Endometrial microvascular endothelial cells (primary cell): Measurements from ENCODE around the gene PRM2. TPM values are rescaled to one million over a fixed set of nuclear protein-coding genes. Genes with fewer than 3 reads are reported as not detected.

Source experiments
- in situ Hi-C: cut with HindIII; loops from 2 replicates; pipeline ENCODE4 v1.10.0; 2017; ENCODE audit warnings: low sequenced_read_pairs, low pct_unique_long_range_greater_than_20kb; ENCODE audit errors: inconsistent ontology term
- total RNA-seq: library from RNA; depleted of rRNA; stranded (reverse); fragments of >200 nt; gene quantifications from one replicate; pipeline ENCODE4 v1.2.3, GENCODE V29; 2015; ENCODE audit errors: inconsistent ontology term

PRM2 gene
- total RNA-seq, 1 donor from 2014 or later = not detected

DNA sequence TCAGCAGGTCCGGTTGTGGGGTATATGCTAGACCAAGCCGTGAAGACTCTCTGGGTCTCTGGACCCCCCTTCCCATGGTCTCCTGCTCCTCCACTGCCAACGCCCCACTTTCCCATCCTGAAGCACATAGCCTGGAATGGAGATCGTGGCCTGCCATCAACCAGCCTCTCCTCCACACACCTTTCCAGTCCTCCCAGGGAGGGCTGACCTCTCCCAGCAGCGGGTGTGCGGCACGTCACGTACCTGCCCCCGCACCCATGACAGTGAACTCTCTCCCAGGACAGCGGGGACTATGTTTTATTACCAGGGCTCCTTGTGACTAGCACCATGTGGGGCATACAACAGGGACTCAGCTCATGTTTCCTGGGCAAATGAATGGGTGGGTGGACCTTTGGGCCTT is 4.7 kb downstream of the PRM2 start:
- in situ Hi-C loops = loop anchor here (25.0 kb wide), 1 partner anchor 91 kb away; no protein-coding TSS in a partner anchor

DNA sequence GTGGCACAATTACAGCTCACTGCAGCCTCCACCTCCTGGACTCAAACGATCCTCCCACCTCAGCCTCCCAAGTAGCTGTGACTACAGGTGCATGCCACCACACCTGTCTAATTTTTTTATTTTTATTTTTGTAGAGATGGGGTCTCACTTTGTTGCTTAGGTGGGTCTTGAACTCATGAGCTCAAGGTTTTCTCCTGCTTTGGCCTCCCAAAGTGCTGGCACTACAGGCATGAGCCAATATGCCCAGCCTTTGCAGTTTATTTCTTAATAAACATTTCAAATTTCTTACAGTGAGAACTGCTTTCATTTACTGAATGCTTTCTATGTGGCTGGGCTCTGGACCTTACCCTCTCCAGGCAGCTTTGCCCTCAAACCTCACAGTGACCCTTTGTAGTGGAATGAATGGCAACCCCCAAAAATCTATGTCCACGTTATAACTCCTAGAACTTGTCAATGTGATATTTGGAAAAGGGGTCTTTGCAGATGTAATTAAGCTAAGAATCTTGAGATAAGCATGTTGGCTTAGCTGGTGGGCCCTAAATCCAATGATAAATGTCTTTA is 5.6 kb downstream of the PRM2 start:
- in situ Hi-C loops = loop anchor here (25.0 kb wide), 1 partner anchor 92 kb away; no protein-coding TSS in a partner anchor

DNA sequence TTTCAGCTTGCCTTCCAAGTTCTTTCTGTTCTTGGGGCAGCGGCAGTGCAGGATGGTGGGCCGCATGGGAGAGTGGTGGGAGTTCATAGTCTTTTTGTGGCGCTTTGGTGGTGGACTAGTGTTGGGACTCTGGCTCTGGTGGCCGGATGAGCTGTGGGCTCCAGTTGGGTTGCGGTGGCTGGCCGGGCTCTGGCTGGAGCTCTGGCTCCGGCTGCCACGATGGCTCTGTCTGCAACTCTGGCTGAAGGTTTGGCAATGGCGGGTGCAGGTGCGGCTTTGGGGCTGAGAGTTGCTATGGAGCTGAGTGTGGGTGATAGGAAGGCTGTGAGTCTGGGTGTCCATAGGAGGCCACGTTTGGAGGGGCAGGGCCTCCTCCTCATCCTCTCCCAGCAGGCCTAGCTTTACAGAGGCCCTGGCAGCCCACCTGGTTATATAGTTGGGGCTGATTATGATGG is 7.3 kb downstream of the PRM2 start, which contains the start of gene TNP2:
Gene TNP2, minus strand, starts transcription at position 405 of the 455 bp plus-strand sequence. Its CDS starts 63 bp downstream, at position 342.
- in situ Hi-C loops = loop anchor here (25.0 kb wide), 1 partner anchor 93 kb away; no protein-coding TSS in a partner anchor

DNA sequence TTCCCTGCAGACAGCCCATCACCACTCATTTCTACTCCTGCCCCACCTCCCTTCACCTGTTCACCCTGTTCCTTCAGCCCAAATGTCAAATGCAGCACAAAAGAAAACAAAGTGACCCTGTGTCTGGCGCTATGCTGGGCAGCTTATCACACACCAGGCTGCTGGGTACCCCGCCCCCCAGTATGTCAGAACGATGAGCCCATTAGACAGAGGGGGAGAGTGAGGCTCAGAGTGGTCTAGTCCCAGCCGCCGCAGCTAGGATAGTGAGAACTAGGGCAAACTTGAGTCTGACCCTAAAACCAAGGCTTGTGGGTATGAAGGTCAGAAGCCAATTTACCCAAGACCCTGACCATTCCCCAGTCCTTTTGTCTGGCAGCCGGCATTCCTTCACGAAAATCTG is 11.2 kb downstream of the PRM2 start:
- in situ Hi-C loops = loop anchor here (25.0 kb wide), 1 partner anchor 97 kb away; no protein-coding TSS in a partner anchor

DNA sequence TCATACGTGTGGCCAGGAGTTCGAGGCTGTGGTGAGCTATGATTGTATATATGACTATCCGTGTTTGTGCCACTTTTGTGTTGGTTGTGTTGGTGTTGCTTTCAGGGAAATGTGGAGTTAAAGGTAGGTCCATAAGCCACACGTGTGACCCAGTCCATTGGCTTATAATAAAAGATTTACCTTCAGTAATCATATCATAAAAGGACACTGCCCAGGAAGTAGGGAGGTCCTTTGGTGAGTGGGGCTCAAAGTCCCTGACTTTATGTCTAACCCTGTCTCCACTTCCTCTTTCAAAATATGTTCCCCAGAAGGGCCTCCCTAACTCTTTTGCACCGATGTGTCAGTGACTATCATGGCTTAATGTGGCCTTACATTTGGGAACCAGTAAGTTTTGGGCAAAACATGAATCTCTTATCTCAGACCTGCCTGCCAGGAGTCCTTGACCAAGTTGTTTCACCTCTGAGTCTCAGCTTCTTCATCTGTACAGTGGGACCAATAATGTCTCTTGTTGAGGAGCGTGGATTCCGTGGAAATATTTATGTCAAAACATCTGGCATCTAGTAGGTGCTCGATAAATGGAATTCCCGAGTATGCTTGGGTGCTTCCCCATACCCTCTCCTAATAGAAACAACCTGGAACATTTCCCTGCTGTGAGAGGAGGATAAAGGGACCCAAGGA is 12.0 kb downstream of the PRM2 start:
- in situ Hi-C loops = loop anchor here (25.0 kb wide), 1 partner anchor 98 kb away; no protein-coding TSS in a partner anchor

DNA sequence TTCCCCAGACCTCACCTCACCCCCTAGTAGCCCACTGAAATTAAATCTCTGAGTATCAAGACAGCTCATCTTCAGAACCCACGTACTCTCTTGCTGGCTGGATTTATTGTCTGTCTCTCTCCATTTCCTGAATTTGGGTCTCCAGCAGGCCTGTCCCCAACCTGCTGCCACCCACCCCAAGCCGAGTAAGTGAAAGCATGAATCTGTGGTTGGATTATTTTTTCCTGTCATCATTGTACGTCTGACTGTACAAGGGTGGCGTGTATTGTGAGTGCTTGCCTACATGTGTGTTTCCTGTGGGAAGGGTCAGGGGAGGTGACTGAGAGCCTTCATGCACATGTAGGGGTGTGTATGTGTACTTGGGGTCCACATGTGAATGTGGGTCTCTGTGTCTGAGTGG is 12.5 kb downstream of the PRM2 start:
- in situ Hi-C loops = loop anchor here (25.0 kb wide), 1 partner anchor 99 kb away; no protein-coding TSS in a partner anchor

DNA sequence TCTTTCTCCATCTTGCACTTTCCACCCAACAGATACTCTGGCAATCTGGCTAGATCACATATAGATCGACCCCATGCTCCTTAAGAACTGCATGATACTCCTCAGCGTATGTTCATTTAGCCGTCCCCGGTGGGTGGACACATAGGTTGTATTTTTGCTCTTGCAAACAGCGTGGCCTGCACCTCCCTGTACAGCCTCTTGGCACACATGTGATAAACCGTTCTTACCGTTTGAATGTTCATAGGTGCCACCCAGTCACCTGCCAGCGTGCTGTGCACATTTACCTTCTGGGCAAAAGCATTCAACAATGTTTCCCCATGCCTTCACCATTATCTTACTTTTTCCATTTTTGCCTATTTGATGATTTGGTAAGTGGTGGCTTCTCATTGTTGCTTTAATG is 13.4 kb downstream of the PRM2 start:
- in situ Hi-C loops = loop anchor here (25.0 kb wide), 1 partner anchor 99 kb away; no protein-coding TSS in a partner anchor

DNA sequence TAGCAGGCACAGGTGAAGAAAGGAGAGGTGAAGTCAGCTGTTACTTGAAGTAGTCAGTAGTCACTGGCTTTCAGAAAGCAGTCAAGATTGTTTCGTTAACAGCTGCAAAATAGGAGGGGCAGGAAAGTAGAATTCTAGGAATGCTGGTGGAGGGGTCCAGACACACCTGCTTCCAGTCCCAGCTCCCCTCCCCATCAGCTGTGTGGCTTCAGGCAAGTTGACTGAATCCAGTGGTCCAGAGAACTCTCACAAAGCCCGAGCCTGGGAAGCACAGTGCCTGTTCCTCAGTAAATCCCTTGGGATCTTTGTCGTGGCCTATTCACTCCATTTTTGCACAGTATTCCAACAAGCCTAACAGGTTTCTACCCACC is 15.7 kb downstream of the PRM2 start:
- in situ Hi-C loops = loop anchor here (25.0 kb wide), 1 partner anchor 102 kb away; no protein-coding TSS in a partner anchor

DNA sequence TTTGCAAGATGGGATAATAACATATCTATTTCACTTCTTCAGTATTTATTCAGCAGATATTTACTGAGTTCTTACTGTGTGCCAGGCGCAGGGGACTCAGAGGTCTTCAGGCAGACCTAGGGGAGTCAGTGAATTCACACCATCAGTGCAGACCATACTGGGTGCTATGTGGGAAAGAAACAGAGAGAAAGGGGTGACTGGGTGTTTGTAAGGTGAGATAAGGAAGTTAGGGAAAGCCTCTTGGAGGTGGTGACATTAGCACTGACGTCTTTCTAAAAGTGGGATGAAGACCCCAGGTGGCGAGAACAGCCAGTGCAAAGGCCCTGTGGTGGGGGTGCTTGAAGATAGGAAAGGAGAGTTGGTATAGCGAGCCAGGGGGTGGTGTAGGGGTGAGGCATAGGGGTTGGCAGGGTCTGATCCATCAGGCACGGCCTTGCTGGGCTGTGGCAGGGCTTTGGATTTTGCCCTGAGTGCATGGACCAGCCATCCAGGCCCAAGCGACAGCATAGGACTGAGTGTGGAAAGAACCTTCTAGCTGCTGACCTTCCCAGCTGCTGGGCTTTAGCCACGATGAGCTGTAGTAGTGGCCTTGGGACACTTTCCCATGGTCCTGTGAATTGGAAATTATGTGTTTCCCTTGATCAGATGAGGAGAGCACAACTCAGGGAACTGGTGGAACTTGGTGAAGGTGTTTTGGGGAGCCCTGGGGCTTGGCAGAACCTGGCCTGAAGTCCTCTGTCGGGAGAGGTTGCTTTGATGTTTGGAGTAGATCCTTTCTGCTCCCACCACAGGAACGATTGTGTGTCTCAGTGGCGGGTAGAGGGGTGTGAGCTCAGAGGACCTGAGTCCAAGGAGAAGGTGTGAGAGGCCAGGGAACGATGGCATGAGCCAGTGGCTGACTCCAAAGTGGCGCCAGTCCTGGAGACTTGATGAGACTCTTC is 16.4 kb downstream of the PRM2 start:
- in situ Hi-C loops = loop anchor here (25.0 kb wide), 1 partner anchor 102 kb away; no protein-coding TSS in a partner anchor

DNA sequence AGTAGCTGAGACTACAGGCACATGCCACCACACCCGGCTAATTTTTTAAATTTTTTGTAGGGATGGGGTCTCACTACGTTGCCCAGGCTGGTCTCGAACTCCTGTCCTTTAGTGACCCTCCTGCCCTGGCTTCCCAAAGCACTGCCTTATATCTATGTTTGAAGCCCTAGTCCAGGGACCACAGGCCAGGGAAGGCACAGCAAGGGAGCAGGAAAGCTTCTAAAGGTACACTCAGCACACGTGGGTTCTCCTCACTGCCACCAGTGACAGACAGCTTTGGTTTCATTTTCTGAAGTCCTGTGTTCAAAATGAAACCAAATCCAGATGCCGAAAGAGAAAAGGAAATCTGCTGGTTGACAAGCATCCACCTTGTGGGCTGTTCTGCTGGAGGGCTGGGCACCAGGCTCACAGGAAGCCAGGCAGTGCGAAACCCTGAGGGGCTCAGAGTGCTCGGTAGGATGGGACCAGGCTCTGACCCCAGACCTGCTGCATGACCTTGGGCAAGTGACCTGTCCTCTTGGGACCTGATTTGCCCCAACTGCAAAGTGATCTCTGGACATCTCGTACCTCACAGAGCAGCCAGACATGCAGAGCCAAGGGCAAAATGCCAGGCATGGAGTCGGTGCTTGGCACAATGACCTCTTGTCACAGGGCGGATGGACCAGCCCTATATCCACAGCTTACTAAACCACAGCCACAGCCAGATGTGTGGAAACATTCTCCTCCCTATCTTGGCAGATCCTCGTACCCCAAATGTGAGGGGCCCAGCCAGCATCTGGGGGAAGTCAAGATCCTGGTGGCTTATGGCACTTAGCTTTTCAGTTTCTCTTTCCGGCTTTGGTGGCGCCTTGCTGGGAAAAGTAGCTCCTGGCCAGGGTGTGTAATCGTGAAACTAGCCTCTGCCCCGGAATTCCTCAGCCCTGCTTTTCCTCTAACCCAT is 17.5 kb downstream of the PRM2 start:
- in situ Hi-C loops = loop anchor here (25.0 kb wide), 1 partner anchor 103 kb away; no protein-coding TSS in a partner anchor

DNA sequence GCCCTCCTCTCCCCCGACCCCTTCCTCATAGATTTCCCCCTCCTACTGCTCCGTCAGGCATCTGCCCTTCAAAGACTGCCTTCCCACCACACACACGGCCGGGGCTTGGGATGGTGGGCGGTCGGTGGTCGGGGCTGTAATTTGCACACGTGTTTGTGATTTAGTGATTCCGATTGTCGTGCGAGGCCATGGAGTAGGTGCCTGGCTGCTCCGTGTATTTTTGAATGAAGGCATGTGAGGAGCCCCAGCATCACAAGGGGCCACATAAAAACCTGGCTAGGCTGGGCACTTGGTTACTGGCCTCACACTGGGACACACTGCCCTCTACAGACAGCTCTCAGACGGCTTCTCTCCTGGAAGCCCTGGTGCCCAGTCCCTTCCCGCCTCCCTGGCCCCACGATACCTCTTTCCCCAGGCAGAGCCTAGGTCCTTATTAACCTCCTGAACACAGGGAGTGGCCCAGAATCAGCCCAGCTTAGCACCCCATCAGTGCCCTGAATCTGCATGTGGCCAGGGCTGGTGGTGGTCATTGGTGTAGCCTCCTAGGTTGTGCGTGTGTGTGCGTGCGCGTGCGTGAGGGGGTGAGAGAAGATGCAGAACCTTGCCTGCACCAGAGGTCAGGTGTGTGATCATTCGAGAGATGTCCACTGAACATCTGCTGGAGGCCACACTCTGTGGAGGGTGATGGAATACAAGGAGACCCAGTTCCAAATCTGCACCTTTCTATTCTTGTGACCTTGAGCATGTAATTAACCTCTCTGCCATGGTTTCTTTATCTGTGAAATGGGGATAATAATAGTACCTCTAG is 18.9 kb downstream of the PRM2 start:
- in situ Hi-C loops = loop anchor here (25.0 kb wide), 1 partner anchor 105 kb away; no protein-coding TSS in a partner anchor

DNA sequence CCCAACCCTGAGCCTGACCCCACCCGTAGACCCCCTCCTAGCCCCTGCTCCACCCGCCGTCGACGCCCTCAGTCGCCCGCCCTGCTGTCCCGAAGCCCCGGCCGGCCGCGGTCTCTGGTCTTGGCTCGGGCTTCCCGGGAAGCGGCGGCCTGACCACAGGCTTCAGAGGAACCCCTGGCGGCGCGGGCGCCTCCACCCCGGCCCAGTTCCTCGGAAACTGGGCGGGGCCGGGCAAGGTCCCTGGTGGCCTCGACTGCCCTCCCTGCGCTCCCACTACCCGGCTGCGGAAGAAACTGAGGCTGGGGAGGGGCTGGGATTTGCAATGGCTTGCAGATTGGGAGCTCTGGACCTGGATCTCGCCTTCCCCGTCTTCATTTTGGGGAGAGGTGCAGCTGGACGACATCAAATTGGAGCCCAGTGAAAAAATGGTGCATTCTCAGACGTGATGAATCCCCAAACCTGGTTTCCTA is 19.6 kb downstream of the PRM2 start:
- in situ Hi-C loops = loop anchor here (25.0 kb wide), 1 partner anchor 106 kb away; no protein-coding TSS in a partner anchor

DNA sequence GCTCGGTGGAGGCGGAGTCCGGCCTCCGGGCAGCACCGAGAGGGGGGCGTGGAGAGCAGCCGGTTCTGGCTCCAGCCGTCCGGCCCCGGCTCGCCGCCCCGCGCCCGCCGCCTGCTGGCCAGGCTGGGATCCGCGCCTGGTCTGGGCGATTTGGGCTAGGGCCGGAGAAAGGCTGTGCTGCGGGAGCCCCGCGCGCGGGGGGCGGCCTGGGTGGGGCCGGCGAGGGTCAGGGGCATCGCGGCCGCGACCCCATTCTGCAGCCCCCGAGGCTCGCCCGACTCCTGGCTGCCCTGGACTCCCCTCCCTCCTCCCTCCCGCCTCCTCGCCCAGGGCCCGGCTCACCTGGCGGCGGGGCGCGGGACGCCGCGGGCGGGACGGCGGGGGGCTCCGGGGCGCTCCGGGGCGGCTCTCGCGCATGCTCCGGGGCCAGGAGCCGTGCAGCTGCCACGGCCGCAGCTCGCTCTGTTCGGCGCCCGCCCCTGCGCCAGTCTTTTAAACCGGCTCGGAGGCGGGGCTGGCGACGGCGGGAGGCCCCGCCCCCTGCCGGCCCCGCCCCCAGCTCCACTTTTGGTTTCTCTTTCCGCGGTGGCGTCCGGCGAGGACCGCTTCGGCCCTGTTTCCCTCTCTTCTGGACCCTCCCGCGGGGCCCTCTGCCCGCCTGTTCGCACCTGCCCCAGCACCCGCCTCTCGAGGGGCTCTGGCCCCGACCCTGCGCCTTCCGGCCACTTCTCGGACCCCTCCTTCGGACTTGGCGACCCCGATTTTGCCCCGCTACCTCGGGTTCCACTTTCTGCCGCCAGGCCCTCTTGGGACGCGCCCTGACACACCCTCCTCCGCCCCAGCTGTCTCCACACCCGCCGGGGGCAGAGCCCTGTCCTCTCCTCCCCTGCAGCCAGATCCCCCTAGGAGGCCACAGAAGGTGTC is 20.3 kb downstream of the PRM2 start, which contains the start of gene SOCS1:
Gene SOCS1, minus strand, starts transcription at position 468 of the 924 bp plus-strand sequence. CDS start 726 bp downstream, outside the sequence.
- in situ Hi-C loops = loop anchor here (25.0 kb wide), 1 partner anchor 106 kb away; no protein-coding TSS in a partner anchor

DNA sequence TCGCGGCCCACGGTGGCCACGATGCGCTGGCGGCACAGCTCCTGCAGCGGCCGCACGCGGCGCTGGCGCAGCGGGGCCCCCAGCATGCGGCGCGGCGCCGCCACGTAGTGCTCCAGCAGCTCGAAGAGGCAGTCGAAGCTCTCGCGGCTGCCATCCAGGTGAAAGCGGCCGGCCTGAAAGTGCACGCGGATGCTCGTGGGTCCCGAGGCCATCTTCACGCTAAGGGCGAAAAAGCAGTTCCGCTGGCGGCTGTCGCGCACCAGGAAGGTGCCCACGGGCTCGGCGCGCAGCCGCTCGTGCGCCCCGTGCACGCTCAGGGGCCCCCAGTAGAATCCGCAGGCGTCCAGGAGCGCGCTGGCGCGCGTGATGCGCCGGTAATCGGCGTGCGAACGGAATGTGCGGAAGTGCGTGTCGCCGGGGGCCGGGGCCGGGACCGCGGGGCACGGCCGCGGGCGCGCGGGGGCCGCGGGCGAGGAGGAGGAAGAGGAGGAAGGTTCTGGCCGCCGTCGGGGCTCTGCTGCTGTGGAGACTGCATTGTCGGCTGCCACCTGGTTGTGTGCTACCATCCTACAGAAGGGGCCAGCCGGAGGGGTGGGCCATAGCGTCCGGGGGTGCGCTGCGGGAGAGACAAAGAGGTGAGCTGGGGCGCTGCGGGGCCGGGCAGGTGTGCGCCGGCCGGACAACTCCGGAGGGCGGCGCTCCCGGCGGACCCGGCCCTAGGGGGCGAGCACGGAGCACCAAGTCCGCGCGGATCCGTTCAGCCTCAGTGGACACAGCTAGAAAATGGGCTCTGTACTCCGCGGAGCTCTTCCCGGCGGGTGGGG is 21.2 kb downstream of the PRM2 start:
- in situ Hi-C loops = loop anchor here (25.0 kb wide), 1 partner anchor 107 kb away; no protein-coding TSS in a partner anchor
